NOMO-1 treated with DMSO at 0.1 percent for 48 hours (cell line): ENCODE measurements around the gene LGALS8.
A peak's percentile ranks its signal among the peaks of the same experiment; 100 is the strongest.

Experiments used
- DNase-seq: peaks from one replicate; lab custom pipeline; 2025; ENCODE audit not compliant: unreplicated experiment; lab: John Stamatoyannopoulos, UW

The LGALS8 gene

DNA sequence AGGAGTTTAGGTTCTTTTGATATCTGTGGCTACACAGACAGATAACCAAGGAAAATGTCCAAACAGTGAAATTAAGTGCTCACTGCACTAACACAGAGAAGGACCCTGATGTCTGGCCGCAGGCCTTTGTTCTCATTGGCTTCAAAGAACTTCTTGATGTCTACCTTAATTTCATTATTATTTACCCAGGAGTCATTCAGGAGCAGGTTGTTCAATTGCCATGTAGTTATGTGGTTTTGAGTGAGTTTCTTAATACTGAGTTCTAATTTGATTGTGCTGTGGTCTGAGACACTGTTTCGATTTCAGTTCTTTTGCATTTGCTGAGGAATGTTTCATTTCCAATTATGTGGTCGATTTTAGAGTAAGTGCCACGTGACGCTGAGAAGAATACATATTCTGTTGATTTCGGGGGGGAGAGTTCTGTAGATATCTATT lies 15.2 kb upstream of the LGALS8 start:
- no peak for DNase-seq

GRCh38 chr1:236509203-236509602 lies 14.6 kb upstream of the LGALS8 start:
- no peak for DNase-seq

GRCh38 chr1:236509647-236510401 lies 14.0 kb upstream of the LGALS8 start:
- no peak for DNase-seq

- DNase-seq, result no peak
These were observed 11.9 kb upstream of the LGALS8 start for GRCh38 chr1:236511735-236512418.

DNA sequence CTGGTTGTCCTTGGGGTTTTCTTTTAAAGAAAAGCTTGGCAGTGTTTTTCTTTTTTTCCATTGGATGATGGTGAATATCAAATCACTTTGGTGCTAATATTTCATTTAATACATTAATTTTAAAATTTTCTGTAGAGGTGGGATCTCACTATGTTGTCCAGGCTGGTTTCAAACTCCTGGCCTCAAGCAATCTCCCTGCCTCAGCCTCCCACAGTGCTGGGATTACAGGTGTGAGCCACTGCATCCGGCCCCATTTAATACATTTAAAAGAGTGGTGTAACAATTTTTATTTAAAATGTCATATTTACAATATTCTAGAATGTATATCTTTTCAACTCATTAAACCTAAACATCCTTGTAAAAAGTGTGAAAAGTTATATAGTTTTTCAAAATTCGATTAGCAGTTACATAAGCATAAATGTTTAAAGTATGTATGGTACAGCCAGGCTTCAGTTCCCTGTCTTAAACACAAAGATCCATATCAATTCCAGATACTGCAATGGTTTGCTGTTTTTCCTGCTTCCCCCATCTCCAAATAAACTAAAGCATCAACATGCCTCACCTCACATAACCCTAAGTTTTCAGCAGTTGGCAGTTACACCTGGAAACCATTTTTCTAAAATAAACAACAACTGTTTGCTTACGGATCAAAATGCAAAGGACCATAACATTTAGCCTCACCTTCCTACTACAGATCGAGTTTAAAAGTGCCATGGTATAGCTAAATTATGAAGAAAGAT lies 8.9 kb upstream of the LGALS8 start:
- no peak for DNase-seq

- no peak for DNase-seq
These were observed 8.3 kb upstream of the LGALS8 start for GRCh38 chr1:236515443-236515958.

DNA sequence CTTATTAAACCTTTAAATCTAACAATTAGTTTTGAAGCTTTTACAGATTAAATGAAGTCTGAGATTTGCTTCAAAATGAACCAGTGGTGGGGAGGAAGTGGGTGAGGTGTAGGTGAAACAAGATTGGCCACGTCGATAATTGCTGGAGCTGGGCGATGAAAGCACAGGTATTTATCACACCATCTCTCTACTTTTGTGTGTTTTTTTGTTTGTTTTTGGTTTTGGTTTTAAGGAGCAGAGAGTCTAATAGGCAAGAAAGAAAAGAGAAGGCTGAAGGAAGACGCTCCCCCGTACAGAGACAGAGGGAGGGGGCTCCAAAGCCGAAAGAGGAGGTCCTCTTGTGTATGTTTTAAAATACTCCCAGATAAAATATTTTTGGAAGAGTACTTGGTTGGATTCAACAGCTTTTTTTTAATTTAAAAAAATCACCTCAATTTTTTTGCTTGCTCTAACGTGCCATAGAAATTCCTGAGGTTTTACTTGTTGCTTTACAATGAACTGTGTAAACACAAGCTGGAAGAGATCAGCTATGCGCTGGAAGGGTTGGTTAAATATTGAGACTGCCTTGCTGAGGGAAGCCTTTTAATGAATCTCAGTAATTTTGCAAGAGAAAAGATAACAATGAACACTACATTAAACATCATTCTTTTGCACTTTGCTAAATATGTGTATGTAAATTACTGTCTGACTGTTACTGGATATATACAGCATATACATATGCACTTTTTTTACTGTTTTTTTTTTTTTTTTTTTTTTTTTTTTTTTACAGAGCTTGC lies 6.7 kb upstream of the LGALS8 start:
- DNase-seq, result no peak

GRCh38 chr1:236518322-236518721 lies 5.5 kb upstream of the LGALS8 start:
- DNase-seq, result peak; percentile 42

GRCh38 chr1:236520445-236521005 lies 3.3 kb upstream of the LGALS8 start:
- DNase-seq, result no peak

- no peak for DNase-seq
These were observed 662 bp upstream of the LGALS8 start for GRCh38 chr1:236522937-236523703.

DNA sequence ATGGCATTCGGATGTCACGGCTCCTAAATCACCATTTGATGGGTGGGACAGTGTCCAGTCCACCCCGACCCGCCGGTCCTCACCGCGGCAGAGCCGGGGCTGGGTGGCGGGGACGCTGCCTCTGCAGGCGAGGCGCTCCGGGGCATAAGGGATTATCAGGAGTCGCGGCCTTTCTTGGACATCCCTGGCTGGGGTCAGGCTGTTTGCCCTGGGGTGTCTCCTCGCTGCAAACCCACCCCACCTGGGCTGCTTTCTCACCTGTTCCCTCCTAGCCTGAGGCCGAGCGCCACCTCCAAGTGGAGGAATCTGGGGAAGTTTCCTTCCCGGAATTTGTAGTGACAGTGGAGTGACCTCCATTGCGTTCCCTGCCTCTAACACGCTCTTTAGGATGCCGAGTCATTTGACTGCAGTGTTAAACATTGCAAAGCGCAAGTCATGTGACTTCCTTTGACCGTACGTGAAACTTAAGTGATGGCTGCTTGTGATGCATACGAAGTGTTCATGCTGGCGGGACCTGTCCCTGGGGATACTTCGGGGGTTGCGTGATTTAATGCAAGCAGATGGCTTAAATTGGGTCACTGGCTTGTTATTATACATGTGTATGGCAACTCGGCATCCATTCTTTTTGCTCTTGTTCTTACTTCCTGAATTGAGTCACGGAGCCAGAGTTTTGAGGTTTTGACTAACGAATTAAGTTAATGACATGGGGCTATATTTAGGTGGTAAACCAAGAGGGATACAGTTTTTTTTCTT lies 536 bp downstream of the LGALS8 start:
- peak; percentile 88 for DNase-seq

GRCh38 chr1:236524895-236525184 lies 1.1 kb downstream of the LGALS8 start:
- DNase-seq, result peak; percentile 87

DNA sequence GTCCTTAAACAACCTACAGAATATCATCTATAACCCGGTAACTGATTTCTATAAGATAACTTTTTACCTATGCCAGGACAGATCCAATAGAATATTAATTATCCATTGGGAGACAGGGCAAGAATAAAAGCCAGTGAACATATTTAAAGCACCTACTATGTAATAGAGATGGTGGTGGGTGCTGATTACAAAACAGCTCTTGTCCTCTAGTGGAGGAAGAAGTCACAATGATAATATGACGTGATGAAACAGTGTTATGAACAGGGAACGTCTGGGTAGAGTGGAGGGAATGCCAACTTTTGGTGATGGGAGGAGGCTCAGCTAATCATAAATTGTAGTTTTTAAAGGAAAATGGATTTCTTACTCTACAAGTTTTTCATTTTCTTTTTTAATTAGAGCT lies 2.3 kb downstream of the LGALS8 start:
- DNase-seq, result no peak

- DNase-seq, result no peak
These were observed 6.5 kb downstream of the LGALS8 start for GRCh38 chr1:236530286-236530685.

DNA sequence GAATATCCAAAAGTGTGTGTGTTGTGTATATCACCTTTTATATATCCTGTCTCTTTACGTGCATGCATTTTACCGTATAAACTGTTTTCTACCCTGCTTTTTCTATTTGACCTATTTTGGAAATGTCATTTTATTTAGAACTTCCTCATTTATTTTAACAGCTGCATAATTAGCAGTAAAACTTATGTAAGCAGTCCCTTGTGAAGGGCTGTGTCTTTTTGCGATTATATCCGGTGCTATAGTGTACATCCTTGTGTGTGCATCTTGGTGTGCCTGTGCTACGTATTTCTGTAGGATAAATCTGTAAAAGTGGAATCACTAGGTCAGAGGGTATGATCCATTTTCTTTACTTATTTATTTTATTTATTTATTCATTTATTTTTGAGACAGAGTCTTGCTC lies 7.2 kb downstream of the LGALS8 start:
- peak; percentile 57 for DNase-seq

DNA sequence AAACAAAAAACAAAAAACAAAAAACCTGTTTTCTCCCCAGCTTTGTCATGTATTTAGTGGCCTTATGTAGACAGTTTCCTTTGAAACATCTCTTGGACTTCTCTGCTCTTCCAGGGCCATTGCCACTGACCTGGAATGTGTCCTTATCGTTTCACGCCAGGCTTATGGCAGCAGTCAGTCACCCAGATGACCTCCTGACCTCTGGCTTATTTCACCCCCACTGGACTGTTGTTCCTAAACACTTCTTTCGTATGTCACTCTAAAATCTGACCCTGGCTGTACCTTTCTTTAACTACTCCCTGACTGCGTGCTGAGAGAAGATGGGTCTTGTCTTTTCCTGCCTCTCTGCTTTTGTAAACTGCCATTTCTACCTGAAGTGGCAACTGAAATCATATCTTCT lies 9.1 kb downstream of the LGALS8 start:
- no peak for DNase-seq

DNA sequence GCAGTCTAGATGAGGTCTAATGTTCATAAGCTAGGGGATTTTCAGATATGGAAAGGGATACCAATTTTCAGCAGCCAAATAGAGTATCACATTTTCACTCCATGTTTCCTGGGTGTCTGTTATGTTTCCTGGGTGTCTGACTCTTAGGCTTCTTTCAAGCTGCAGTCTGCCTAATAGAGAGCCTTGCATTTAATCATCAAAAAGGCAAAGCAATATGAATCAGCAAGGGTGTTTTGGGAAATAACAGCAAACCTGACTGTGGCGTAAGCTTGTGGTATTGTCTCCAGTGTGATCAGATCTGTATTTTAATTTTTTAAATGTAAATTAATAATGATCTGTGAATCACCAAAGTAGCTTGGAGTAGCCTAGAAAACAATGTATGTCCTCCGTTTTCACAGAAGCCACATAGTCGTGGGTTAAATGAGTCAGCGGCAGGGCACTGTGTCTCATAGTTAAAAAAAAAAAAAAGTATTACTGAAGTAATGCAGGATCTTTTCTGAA lies 10.4 kb downstream of the LGALS8 start:
- DNase-seq, result no peak

- DNase-seq, result no peak
These were observed 11.4 kb downstream of the LGALS8 start for GRCh38 chr1:236535190-236535589.

- peak; percentile 77 for DNase-seq
These were observed 11.9 kb downstream of the LGALS8 start for GRCh38 chr1:236535662-236536161.
